ENCODE measurements around the gene GFPT2.

Gene GFPT2

DNA sequence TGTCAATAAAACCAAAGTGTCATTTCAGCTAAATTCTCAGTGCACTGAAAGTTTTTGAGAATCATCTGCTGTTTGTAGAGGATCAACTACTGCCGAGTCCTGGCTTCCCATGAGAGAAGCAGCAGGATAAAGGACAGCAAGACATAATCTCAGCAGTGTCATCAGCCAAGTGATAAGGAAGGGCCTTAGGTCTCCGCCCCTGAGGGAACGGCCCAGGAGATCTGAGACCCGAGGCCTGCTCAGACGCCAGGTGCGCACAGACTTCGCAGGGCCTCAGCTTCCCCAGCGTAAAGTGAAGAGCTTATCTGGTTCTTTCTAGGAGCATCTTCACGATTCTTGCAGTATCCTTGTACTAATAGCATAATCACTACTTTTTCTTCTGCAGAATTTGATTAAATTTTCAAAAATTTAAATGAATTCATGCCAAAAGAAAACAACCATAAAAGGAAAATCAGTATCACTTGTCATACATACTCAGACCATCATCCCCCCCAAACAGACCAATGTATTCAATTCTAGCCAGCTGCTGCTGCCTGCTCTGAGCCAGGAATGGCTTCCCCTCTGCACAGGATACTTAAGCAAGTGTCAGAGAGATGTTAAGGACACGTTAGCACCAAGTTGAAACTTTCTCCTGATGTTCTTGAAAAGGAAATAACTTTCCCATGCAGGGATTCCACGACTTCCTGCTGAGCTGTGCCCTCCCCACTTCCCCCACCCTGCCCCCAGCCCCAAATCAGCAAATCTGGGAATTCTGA lies 2.2 kb downstream of the GFPT2 start:
- DNase-seq: no peak

DNA sequence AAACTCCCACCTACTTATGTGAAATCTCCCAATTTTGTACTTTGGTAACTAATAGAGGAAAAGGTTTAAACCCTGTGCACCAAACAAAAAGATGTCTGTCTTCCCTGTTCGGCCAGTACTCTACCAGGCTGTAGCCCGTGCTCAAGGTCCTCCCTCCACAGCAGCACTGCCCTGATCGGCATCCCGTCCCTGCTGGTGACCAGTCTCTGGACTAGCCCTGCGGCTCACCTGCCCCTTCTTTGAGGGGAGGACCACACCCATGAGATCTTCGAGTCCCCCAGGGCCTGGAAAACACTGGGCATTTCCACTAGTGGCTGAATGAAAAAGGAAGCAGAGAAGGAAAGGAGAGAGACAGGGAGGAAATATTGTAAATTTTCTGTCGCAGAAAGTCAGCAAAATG lies 2.8 kb downstream of the GFPT2 start:
- DNase-seq: no peak

DNA sequence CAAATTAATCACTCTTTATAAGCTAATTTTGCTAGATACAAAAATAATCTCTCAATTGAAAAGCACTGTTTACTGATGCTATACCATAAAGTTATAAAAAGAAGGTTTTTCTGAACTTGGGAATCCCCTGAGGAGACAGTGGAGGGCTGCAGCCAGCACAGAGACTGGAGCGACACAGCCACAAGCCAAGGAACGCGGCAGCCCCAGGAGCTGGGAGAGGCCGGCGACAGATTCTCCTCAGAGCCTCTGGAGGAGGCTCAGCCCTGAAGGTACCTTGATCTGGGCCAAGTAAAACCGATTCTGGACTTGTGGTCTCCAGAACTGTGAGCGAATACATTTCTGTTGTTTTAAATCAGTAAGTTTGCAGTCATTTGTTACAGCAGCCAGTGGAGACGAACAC lies 3.7 kb downstream of the GFPT2 start:
- DNase-seq: no peak

GRCh38 chr5:180348336-180348735 lies 4.8 kb downstream of the GFPT2 start:
- no peak for DNase-seq

GRCh38 chr5:180347702-180348101 lies 5.4 kb downstream of the GFPT2 start:
- DNase-seq: no peak

DNA sequence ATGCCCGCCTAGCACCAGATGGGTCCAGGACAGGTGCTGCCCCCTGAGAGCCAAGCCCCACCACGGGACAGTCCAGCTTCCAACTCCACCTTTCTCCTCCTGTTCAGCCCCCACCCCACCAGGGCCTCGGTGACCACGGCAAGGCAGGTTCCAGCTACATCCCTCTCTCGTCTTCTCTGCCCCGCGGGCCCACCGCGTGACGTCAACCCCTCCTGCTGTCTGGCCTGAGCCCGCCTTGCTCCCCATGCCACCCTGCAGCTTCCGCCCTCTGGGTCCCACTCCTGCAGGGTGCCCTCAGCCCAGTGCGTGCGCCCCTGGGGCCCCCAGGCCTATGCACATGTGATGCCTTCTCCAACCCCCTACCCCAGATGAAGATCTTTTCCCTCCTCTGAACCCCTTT lies 6.8 kb downstream of the GFPT2 start:
- DNase-seq: no peak

DNA sequence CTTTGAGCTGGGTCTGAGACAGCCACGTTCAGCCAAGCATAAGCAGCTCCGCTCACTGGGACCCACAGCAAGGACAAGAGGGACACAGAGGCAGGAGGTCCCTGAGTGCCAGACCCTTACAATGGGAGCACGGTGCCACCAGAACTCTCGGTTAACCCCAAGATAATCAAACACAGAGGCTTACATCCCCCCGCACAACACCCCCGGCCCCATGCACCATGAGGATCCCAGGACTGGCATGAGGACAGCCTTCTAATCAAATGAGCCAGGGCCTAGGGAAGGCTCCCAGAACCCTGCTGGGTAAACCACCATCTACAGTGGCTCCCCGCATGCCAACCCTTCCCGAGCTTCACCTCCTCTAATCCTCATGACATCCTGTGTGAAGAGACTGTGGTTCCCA lies 7.4 kb downstream of the GFPT2 start:
- DNase-seq: no peak

DNA sequence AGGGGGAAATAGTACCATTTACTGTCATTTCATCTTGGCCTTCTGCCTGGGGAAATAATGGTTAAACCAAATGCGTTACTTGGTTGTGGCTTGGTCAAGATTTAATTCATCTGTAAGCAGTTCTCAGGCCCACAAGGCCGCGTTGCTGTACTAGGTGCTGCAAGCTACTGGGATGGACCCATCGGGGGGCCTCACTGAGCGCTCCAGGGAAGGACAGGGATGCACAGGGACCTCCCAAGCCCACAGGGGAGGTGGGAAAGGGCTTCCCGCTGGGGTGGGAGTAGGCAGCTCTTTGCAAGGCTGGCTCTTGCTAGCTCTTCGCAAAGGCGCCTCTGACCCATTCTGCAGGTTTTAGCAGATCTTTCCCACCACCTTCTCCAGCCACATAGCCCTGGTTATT lies 8.0 kb downstream of the GFPT2 start:
- DNase-seq: no peak

GRCh38 chr5:180344696-180344999 lies 8.5 kb downstream of the GFPT2 start:
- no peak for DNase-seq

DNA sequence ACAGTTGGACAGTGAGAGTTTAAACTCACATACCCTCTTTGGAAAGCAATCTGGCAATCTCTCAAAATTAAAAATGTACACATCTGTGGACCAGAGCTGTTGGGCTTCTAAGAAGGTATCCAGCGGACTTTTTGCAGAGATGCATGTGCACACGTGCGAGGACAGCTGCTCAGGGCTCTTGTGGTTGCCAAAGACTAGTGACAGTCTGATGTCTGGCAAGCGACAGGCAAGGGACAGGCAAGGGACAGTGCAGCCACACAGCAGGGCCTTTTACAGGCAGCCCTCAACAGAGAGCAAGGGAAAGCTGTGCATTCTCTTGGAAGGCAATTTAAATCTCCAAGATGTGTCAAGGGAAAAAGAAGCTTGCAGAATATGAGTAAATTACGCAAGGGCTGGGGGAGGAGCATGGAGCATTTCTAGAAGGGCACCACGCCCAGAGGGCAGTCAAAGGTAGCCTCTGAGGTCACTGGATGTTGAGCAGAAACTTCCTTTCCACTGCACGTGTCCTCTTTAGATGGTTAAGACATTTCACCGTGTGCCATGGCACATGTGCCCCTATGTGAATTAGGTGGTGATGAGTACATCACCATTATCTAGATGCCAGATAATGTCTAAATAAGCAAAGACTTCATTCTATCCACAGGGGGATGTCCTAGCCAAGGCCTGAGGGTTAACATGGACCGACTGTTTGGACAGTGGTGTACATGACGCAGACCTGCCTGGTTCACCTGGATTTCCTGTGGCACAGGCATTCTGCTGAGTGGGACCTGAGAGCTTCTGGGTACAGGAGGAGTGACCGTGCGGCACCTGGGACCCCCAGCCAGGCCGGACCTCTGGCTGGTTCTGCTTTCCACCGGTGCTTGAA lies 9.1 kb downstream of the GFPT2 start:
- peak; percentile 66 for DNase-seq

GRCh38 chr5:180343110-180343830 lies 9.9 kb downstream of the GFPT2 start:
- DNase-seq: peak; percentile 55

GRCh38 chr5:180341595-180341994 lies 11.5 kb downstream of the GFPT2 start:
- no peak for DNase-seq

DNA sequence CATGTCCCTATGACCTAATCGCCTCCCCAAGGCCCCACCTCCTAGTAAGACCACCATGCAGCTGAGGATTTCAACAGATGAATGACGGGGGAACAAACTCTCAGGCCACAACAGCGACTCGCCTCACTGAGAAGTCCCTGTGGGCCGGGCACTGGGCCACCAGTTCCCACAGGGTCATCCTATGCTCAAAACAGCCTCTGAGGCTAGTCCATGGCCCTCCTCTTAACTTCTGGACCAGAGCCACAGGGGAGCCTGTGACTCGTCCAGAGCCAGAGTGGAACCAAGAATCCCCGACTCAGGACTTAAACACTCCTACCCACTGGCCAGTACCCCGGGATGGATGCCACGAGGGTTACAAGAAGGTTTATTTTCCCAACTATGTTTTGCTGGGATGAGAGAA lies 12.3 kb downstream of the GFPT2 start:
- DNase-seq: no peak

DNA sequence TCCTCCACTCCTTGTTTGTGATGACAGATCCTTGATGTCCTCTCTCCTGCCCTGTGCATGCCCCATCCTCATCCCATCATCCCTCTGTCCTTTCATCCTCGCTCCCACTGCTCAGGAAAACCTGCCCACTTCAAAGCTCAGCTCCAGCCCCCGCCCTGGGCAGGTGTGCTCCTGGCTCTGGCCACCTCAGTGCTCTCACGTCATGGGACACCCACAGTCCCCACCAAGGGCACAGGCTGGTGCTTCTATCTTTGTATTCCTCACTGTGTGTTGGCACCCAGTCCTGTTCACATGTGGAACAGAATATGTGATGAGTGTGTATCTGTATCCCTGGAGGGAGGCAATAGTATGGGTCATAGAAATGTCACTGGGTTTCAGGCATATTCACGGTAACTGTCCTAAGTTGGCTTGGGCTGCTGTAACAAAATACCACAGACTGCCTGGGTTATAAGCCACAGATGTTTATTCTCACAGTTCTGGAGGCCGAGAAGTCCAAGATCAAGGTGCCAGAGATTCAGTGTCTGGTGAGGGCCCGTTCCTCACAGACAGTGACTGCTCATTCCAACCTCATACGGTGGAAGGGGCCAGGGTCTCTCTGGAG lies 13.5 kb downstream of the GFPT2 start:
- DNase-seq: no peak

- no peak for DNase-seq
Observed at GRCh38 chr5:180338001-180338707, 15.0 kb downstream of the GFPT2 start.

DNA sequence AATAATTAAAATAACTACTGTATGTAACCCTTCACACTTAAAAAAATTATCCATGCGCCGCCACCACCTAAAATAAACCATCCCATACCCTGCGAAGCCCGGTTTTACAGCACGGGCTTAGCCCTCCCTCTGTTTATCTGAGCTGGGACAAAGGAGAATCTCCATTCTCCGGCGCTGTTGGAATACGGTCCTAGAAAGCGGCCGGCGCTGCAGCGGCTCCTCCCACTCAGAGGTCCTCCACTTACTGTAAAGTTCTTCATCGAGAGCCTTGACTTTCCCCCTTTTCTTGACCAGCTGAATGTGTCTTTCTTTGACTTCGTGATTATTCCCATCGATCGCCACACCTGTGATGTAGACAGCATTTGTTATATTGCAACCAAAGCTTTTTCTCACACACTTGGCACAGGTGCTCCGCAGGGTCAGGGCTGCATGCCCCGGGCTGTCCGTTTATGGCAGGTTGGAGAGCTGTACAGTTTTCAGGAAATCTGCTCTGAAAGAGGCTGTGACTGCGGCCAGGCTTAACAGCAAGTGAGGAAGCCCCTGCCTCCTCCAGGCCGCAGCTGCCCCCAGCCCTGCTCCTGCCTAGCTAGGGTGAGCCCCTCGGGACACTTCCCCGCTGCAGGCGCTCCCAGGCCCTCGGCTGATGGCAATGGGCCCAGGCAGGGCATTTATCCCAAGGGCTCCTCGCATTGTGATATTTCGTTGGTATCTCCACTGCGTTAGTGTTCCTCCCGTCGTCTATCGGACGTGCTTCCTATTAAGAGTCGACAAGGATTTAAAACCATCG lies 16.7 kb downstream of the GFPT2 start:
- DNase-seq: no peak

DNA sequence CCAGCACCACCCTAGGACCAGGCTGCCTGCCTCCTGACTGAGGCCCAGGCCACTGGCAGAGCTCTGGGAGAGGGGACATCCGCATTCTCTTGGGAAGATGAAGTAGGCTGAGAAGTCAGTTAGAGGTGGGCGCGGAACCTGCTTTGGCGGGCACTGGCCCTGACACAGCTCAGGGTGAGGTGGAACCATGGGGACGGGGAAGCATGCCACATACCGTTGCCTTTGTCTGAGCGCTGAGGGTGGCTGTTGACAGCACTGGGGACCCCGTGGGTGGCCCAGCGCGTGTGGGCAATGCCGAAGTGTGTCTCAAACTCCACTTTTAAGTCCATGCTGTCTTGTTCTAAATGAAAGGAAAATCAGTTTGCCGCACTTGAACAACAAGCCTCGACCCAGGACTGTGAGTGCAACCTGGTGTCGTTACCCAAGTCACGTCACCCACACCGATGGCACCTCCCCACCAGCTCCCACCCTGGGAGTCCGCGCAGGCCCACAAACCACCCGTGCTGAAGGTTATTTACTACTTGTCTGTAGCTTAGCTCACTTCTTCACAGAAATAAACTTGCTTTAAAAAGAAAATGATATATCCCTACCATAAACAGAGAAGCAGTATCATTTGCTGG lies 17.4 kb downstream of the GFPT2 start:
- DNase-seq: no peak

- DNase-seq: no peak
Observed at GRCh38 chr5:180334751-180335613, 18.2 kb downstream of the GFPT2 start.

DNA sequence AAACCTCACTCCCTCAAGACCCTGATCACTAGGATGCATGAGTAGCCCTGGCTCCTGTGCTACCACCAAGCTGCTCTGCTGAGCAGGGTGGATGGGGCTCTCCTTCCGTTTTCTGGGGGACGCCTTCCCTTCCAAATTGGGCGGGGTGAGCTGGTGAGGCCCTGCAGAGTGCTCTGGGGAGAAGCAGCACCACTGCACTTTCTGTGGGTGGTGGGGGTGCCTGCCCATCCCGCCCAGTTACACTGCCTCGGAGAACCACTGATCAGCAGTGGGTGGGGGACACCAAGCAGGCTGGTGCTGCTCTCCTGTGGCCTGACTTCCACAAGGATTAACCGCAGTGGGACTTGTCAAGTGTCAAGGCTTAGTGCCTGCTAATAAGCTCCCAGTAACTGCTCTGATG lies 19.0 kb downstream of the GFPT2 start:
- DNase-seq: no peak

DNA sequence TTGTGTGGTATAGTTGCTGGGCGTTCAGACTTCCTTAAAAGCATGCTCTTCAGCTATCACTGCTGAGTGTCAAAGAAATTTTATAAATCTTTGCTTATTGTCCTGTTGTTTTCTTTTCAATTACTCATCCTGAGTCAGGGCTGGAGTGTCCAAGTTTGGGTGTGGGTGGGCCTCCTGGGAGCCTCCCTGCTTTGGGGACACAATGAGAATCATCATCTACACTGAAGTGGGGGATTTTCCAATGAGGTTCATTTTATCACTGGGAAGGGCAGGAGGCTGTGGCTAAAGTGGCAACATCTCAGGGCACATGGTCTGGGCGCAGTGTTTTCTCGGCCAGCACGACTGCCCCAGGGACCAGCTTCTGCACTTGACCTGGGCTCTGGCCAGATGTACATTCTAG lies 19.5 kb downstream of the GFPT2 start:
- DNase-seq: no peak

DNA sequence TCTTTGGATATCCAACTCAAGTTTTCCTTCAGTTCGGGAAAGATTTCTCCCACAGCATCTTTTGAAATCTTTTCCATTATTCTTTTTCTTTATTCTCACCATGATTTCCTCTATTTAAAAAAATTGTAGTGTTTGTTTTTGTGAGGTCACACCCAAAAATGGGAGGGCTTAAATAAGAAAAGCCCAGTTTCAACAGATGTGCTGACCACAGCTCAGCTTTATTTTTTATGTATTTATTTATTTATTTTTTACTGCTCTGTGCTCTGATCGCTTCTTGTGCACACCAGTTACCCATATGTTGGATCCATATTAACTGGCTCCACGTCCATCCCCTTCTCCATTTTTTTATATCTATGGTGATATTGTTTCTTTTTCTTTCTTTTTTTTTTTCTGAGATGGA lies 20.3 kb downstream of the GFPT2 start:
- DNase-seq: no peak
